Glutamatergic neuron (in vitro differentiated cells): ENCODE data around the gene NMBR. TPM values are rescaled to one million over a fixed set of nuclear protein-coding genes. Genes with fewer than 3 reads are reported as not detected.
A peak's percentile ranks its signal among the peaks of the same experiment; 100 is the strongest.
"Not testable (repeated sequence)": the region's sequence is repeated elsewhere in the genome, so short reads cannot be mapped to it uniquely, and the experiment has no call there.

ENCODE experiments used
- DNase-seq: peaks from one replicate; pipeline ENCODE4 v3.0.0; 2022
- H3K27ac Mint-ChIP-seq: one replicate; pipeline ENCODE4 v1.8.0; 2020; ENCODE audit warnings: mild to moderate bottlenecking, mixed read lengths, inconsistent platforms; ENCODE audit not compliant: unreplicated experiment
- H3K27me3 Mint-ChIP-seq: one replicate; pipeline ENCODE4 v1.8.0; 2020; ENCODE audit warnings: mild to moderate bottlenecking, moderate library complexity, mixed read lengths, inconsistent platforms; ENCODE audit not compliant: unreplicated experiment
- H3K36me3 Mint-ChIP-seq: one replicate; pipeline ENCODE4 v1.8.0; 2020; ENCODE audit warnings: mild to moderate bottlenecking, mixed read lengths, inconsistent platforms; ENCODE audit not compliant: unreplicated experiment
- H3K4me1 Mint-ChIP-seq: one replicate; pipeline ENCODE4 v1.8.0; 2020; ENCODE audit warnings: mild to moderate bottlenecking, low read depth, mixed read lengths, inconsistent platforms; ENCODE audit not compliant: unreplicated experiment
- H3K4me3 Mint-ChIP-seq: one replicate; pipeline ENCODE4 v1.8.0; 2020; ENCODE audit warnings: mild to moderate bottlenecking, mixed read lengths, inconsistent platforms; ENCODE audit not compliant: unreplicated experiment
- H3K9me3 Mint-ChIP-seq: one replicate; pipeline ENCODE4 v1.8.0; 2020; ENCODE audit warnings: mild to moderate bottlenecking, moderate library complexity, mixed read lengths, inconsistent platforms; ENCODE audit not compliant: unreplicated experiment
- total RNA-seq: library from RNA; stranded (reverse); fragmentation: NEBNext Ultra II Directional; extraction: Animal tissue kit (Norgen Biotek cat#: 25700); gene quantifications from one replicate; pipeline ENCODE4 v1.2.1, GENCODE V29; 2021; ENCODE audit not compliant: unreplicated experiment
- TF ChIP-seq, protein P1 (sequence below): fragments of 200-600 bp; sonication (generic); IDR thresholded peaks from one replicate; pipeline ENCODE4 v1.5.0; 2021; ENCODE audit not compliant: partially characterized antibody, unreplicated experiment

Gene NMBR
- total RNA-seq, 1 donor from 2014 or later = not detected

- H3K4me3 Mint-ChIP-seq = no peak overlapping the region
Measured at GRCh38 chr6:142112451-142113061, 34.4 kb downstream of the NMBR start.

GRCh38 chr6:142110820-142111219 is 36.1 kb downstream of the NMBR start:
- DNase-seq, H3K4me3 Mint-ChIP-seq, H3K27ac Mint-ChIP-seq, H3K4me1 Mint-ChIP-seq, H3K9me3 Mint-ChIP-seq, H3K36me3 Mint-ChIP-seq, H3K27me3 Mint-ChIP-seq: not testable (repeated sequence)

More at GRCh38 chr6:142112451-142113061, 34.4 kb downstream of the NMBR start:
- H3K4me1 Mint-ChIP-seq = no peaks in the 10 kb centered on the region
- H3K27me3 Mint-ChIP-seq = no peaks in the 10 kb centered on the region
- H3K9me3 Mint-ChIP-seq = no peaks in the 10 kb centered on the region
- H3K27ac Mint-ChIP-seq = no peak overlapping the region
- peak; percentile 80 for DNase-seq
- TF ChIP-seq, protein P1, sequence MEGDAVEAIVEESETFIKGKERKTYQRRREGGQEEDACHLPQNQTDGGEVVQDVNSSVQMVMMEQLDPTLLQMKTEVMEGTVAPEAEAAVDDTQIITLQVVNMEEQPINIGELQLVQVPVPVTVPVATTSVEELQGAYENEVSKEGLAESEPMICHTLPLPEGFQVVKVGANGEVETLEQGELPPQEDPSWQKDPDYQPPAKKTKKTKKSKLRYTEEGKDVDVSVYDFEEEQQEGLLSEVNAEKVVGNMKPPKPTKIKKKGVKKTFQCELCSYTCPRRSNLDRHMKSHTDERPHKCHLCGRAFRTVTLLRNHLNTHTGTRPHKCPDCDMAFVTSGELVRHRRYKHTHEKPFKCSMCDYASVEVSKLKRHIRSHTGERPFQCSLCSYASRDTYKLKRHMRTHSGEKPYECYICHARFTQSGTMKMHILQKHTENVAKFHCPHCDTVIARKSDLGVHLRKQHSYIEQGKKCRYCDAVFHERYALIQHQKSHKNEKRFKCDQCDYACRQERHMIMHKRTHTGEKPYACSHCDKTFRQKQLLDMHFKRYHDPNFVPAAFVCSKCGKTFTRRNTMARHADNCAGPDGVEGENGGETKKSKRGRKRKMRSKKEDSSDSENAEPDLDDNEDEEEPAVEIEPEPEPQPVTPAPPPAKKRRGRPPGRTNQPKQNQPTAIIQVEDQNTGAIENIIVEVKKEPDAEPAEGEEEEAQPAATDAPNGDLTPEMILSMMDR = peak; percentile 75
- no peaks in the 10 kb centered on the region for H3K36me3 Mint-ChIP-seq

GRCh38 chr6:142104820-142105219 is 42.1 kb downstream of the NMBR start:
- not testable (repeated sequence) for H3K4me1 Mint-ChIP-seq, H3K36me3 Mint-ChIP-seq, H3K9me3 Mint-ChIP-seq, H3K27ac Mint-ChIP-seq, DNase-seq, H3K27me3 Mint-ChIP-seq, H3K4me3 Mint-ChIP-seq

DNA sequence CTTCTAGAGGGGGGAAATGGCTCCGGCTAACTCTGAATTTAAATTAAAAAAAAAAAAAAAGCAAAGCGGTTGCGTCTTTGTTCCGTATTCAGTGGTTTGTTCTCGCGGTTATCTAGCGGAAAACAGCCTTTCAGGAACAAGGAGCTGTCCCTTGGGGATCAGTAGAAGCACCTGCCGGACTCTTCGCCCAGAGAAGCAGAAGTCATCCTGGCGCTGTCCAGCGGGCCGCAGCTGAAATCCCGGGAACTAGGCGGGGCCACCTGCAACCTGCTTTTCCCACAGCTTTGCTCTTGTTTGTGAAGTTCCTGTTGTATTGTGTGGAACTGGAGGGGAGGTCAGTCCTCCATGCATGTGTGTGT is 58.1 kb downstream of the NMBR start:
- no peak overlapping the region for H3K27ac Mint-ChIP-seq
- no peak overlapping the region for H3K4me3 Mint-ChIP-seq
- no peaks in the 10 kb centered on the region for H3K36me3 Mint-ChIP-seq
- H3K4me1 Mint-ChIP-seq = no peaks in the 10 kb centered on the region
- H3K27me3 Mint-ChIP-seq = no peaks in the 10 kb centered on the region
- H3K9me3 Mint-ChIP-seq = peaks cover 2% of the 10 kb centered on the region
- no peak for DNase-seq
- TF ChIP-seq, protein P1 = no peak

GRCh38 chr6:142087950-142088857 is 58.7 kb downstream of the NMBR start:
- H3K4me3 Mint-ChIP-seq = no peak overlapping the region
- H3K4me1 Mint-ChIP-seq = no peaks in the 10 kb centered on the region
- H3K9me3 Mint-ChIP-seq = peaks cover 2% of the 10 kb centered on the region
- no peaks in the 10 kb centered on the region for H3K36me3 Mint-ChIP-seq
- H3K27ac Mint-ChIP-seq = no peak overlapping the region
- TF ChIP-seq, protein P1 = no peak
- no peak for DNase-seq
- H3K27me3 Mint-ChIP-seq = no peaks in the 10 kb centered on the region

DNA sequence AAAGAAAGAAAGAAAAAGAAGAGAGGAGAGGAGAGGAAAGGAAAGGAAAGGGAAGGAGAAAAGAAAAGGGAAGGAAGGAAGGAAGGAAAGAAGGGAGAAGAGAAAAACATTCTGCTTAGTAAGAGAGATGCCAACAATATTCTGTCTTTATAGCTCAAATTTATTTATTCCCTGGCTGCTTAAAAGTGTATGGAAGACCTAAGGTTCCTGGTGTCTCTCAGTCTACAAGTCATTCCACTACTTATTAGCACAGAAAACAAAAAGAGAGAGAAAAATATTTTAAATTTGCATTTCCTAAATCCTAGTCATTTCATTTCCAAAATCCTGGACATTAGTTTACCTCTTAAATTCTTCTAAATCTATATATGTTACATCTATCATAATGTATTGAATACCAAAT is 67.8 kb downstream of the NMBR start:
- no peak overlapping the region for H3K4me3 Mint-ChIP-seq
- no peaks in the 10 kb centered on the region for H3K4me1 Mint-ChIP-seq
- H3K9me3 Mint-ChIP-seq = no peaks in the 10 kb centered on the region
- no peak overlapping the region for H3K27ac Mint-ChIP-seq
- no peaks in the 10 kb centered on the region for H3K27me3 Mint-ChIP-seq
- no peak for DNase-seq
- H3K36me3 Mint-ChIP-seq = no peaks in the 10 kb centered on the region
- TF ChIP-seq, protein P1 = no peak
